GM18519 (cell line): ENCODE measurements around the gene STT3B.

ENCODE experiments used
- ATAC-seq: cut with Tn5 transposase; IDR thresholded peaks from one replicate; pipeline ENCODE4 v1.9.1; 2021; ENCODE audit warnings: mild to moderate bottlenecking, moderate library complexity; ENCODE audit not compliant: unreplicated experiment, low FRiP score

The STT3B gene

GRCh38 chr3:31635545-31635944, 102.8 kb downstream of the STT3B start:
- ATAC-seq = peak; percentile 43

- ATAC-seq = no peak
Measured at GRCh38 chr3:31636049-31636448, 103.3 kb downstream of the STT3B start.

GRCh38 chr3:31636694-31637442, 104.1 kb downstream of the STT3B start:
- ATAC-seq = no peak

- no peak for ATAC-seq
Measured at GRCh38 chr3:31639828-31640227, 107.1 kb downstream of the STT3B start.

- no peak for ATAC-seq
Measured at GRCh38 chr3:31645256-31645655, 112.5 kb downstream of the STT3B start.

GRCh38 chr3:31648286-31648968, 115.7 kb downstream of the STT3B start:
- no peak for ATAC-seq

- ATAC-seq = no peak
Measured at GRCh38 chr3:31652296-31652695, 119.6 kb downstream of the STT3B start.

GRCh38 chr3:31653464-31653863, 120.7 kb downstream of the STT3B start:
- no peak for ATAC-seq

GRCh38 chr3:31654998-31655397, 122.3 kb downstream of the STT3B start:
- ATAC-seq = no peak

GRCh38 chr3:31659246-31659645, 126.5 kb downstream of the STT3B start:
- no peak for ATAC-seq

- no peak for ATAC-seq
Measured at GRCh38 chr3:31661286-31661685, 128.6 kb downstream of the STT3B start.

GRCh38 chr3:31661993-31662670, 129.4 kb downstream of the STT3B start:
- ATAC-seq = no peak

GRCh38 chr3:31664031-31664430, 131.3 kb downstream of the STT3B start:
- no peak for ATAC-seq

- no peak for ATAC-seq
Measured at GRCh38 chr3:31667582-31667981, 134.9 kb downstream of the STT3B start.

GRCh38 chr3:31668242-31668641, 135.5 kb downstream of the STT3B start:
- ATAC-seq = no peak

- ATAC-seq = no peak
Measured at GRCh38 chr3:31670136-31670535, 137.4 kb downstream of the STT3B start.

- no peak for ATAC-seq
Measured at GRCh38 chr3:31670722-31671121, 138.0 kb downstream of the STT3B start.

- no peak for ATAC-seq
Measured at GRCh38 chr3:31671451-31671850, 138.7 kb downstream of the STT3B start.

- no peak for ATAC-seq
Measured at GRCh38 chr3:31671976-31672375, 139.3 kb downstream of the STT3B start.

GRCh38 chr3:31673950-31674349, 141.2 kb downstream of the STT3B start:
- ATAC-seq = no peak

GRCh38 chr3:31676556-31676955, 143.8 kb downstream of the STT3B start:
- no peak for ATAC-seq
